Measurements from ENCODE around the gene NCF4. TPM values are rescaled to one million over a fixed set of nuclear protein-coding genes. Genes with fewer than 3 reads are reported as not detected.
A peak's percentile ranks its signal among the peaks of the same experiment; 100 is the strongest.

The NCF4 gene
- total RNA-seq, 2 donors from 2014 or later: not detected

DNA sequence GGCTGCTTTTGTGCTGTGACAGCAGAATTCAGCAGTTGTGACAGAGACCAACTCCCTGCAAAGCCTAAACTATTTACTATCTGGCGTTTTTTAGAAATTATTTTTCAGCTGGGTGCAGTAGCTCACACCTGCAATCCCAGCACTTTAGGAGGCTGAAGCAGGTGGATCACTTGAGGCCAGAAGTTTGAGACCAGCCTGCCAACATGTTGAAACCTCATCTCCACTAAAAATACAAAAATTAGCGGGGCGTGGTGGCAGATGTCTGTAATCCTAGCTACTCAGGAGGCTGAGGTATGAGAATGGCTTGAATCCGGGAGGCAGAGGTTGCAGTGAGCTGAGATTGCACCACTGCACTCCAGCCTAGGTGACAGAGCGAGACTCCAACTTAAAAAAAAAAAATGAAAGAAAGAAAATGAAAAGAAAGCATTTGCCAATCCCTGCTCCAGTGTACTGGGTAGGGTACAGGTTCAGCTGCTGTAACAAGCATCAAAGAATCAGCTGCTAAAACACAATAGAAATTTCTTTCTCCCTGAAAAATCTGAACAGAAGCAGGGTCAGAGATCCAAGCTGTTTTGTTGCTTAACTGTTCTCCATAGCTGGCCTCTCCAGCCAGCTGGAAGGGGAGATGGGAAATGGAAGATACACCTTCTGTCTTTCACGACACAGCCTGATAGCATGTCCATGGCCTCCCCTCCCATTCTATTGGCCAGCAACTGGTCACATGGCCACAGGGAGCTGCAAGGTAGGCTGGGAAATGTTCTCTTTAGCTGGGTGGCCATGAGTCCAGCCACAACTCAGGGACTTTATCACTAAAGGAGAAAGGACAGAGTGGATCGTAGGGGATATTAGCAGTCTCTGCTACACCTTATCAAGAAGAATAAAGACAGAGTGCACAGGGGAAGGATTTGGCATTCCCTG lies 8.5 kb upstream of the NCF4 start:
- Histone ChIP-seq H3K27ac (ENCODE audit: low read depth, low read length) (no peak overlapping the region), H3K4me1 (ENCODE audit: control insufficient read depth, insufficient read depth, low read length) (no peaks in the 10 kb centered on the region), H3K9ac (ENCODE audit: extremely low read depth, low read length, poor library complexity, severe bottlenecking) (no peak overlapping the region), H3K27me3 (ENCODE audit: control insufficient read depth, insufficient read depth, low read length, poor library complexity, severe bottlenecking) (peaks cover 9% of the 10 kb centered on the region), H3K4me3 (ENCODE audit: low read length) (no peak overlapping the region), H3K9me3 (ENCODE audit: control insufficient read depth, low read length) (no peaks in the 10 kb centered on the region), H3K36me3 (ENCODE audit: control insufficient read depth, insufficient read depth, low read length) (no peaks in the 10 kb centered on the region)
- H3K4me3 Mint-ChIP-seq: no peak overlapping the region
- no peaks in the 10 kb centered on the region for H3K36me3 Mint-ChIP-seq (ENCODE audit: low read depth)
- WGBS, 2 experiments (ENCODE audit: insufficient coverage in 1 of 2, insufficient read length in 1 of 2): 93 to 95% methylated on average over 3 to 7 of the region's 7 CpGs
- H3K27ac Mint-ChIP-seq: no peak overlapping the region
- TF ChIP-seq, protein P1, sequence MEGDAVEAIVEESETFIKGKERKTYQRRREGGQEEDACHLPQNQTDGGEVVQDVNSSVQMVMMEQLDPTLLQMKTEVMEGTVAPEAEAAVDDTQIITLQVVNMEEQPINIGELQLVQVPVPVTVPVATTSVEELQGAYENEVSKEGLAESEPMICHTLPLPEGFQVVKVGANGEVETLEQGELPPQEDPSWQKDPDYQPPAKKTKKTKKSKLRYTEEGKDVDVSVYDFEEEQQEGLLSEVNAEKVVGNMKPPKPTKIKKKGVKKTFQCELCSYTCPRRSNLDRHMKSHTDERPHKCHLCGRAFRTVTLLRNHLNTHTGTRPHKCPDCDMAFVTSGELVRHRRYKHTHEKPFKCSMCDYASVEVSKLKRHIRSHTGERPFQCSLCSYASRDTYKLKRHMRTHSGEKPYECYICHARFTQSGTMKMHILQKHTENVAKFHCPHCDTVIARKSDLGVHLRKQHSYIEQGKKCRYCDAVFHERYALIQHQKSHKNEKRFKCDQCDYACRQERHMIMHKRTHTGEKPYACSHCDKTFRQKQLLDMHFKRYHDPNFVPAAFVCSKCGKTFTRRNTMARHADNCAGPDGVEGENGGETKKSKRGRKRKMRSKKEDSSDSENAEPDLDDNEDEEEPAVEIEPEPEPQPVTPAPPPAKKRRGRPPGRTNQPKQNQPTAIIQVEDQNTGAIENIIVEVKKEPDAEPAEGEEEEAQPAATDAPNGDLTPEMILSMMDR (conservative IDR thresholded peaks at IDR 0.05): no peak
- peaks cover 6% of the 10 kb centered on the region for H3K9me3 Mint-ChIP-seq
- peaks cover 7% of the 10 kb centered on the region for H3K4me1 Mint-ChIP-seq
- peaks cover 32% of the 10 kb centered on the region for H3K27me3 Mint-ChIP-seq (ENCODE audit: insufficient read depth)
- no peak for DNase-seq

DNA sequence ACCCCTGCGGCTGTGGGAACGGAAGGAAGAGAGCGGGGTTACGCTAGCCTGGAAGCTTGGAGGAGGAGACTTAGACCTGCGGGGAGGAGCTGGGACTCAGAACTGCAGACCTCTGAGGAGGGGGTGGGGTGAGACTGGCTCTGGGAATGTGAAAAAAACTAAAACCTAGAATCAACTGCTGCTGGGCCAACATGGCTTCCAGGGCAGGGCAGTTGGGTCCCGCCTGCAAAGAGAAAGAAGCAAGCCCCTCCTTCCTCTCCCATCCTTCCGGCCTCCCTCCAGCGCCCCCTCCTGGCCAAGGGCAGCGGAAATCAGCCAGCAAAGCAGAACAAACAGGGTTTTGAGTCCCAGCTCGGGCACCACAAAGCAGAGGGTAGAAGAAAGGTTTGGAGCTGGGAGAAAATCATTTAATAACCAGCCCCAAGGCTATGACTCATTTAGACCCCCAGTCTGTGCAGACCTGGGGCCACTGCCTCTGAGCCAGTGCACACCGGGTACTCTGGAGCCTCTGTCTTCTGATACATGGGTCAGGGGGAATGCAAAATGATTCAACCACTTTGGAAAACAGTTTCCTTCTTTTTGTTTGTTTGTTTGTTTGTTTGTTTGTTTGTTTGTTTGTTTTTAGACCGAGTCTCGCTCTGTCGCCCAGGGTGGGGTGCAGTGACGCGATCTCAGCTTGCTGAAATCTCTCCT lies 7.3 kb upstream of the NCF4 start:
- Mint-ChIP-seq H3K4me3 (no peak overlapping the region), H3K27me3 (ENCODE audit: insufficient read depth) (peaks cover 44% of the 10 kb centered on the region), H3K4me1 (peaks cover 7% of the 10 kb centered on the region), H3K27ac (no peak overlapping the region), H3K9me3 (peaks cover 6% of the 10 kb centered on the region), H3K36me3 (ENCODE audit: low read depth) (no peaks in the 10 kb centered on the region)
- Histone ChIP-seq H3K4me1 (ENCODE audit: control insufficient read depth, insufficient read depth, low read length) (no peaks in the 10 kb centered on the region), H3K9ac (ENCODE audit: extremely low read depth, low read length, poor library complexity, severe bottlenecking) (no peak overlapping the region), H3K27me3 (ENCODE audit: control insufficient read depth, insufficient read depth, low read length, poor library complexity, severe bottlenecking) (peaks cover 21% of the 10 kb centered on the region), H3K27ac (ENCODE audit: low read depth, low read length) (no peak overlapping the region), H3K4me3 (ENCODE audit: low read length) (no peak overlapping the region), H3K36me3 (ENCODE audit: control insufficient read depth, insufficient read depth, low read length) (no peaks in the 10 kb centered on the region), H3K9me3 (ENCODE audit: control insufficient read depth, low read length) (no peaks in the 10 kb centered on the region)
- 80 to 86% methylated on average over 6 to 16 of the region's 16 CpGs for WGBS, 2 experiments (ENCODE audit: insufficient coverage in 1 of 2, insufficient read length in 1 of 2)
- DNase-seq: peak; percentile 97
- TF ChIP-seq, protein P1 (conservative IDR thresholded peaks at IDR 0.05): peak; percentile 84

DNA sequence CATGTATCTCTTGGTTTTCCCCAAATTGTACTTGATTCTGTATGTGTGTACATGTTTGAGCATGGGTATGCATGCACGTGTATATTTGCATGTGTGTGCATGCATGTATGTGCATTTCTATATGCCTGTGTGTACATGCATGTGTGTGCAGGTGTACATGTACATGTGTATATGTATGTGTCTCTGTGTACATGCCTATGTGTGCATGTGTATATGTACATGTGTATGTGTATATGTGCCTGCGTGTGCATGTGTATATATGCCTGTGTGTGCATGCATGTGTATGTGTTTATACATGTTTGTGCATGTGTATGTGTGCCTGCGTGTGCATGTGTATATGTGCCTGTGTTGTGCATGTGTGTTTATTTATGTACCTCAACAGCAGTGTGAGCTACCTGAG lies 5.3 kb upstream of the NCF4 start:
- Histone ChIP-seq H3K9ac (ENCODE audit: extremely low read depth, low read length, poor library complexity, severe bottlenecking) (no peak overlapping the region), H3K4me3 (ENCODE audit: low read length) (no peak overlapping the region), H3K27ac (ENCODE audit: low read depth, low read length) (no peak overlapping the region), H3K27me3 (ENCODE audit: control insufficient read depth, insufficient read depth, low read length, poor library complexity, severe bottlenecking) (peaks cover 28% of the 10 kb centered on the region), H3K4me1 (ENCODE audit: control insufficient read depth, insufficient read depth, low read length) (no peaks in the 10 kb centered on the region), H3K36me3 (ENCODE audit: control insufficient read depth, insufficient read depth, low read length) (no peaks in the 10 kb centered on the region), H3K9me3 (ENCODE audit: control insufficient read depth, low read length) (no peaks in the 10 kb centered on the region)
- peaks cover 44% of the 10 kb centered on the region for H3K27me3 Mint-ChIP-seq (ENCODE audit: insufficient read depth)
- TF ChIP-seq, protein P1 (conservative IDR thresholded peaks at IDR 0.05): no peak
- no peaks in the 10 kb centered on the region for H3K36me3 Mint-ChIP-seq (ENCODE audit: low read depth)
- peaks cover 7% of the 10 kb centered on the region for H3K4me1 Mint-ChIP-seq
- DNase-seq: no peak
- peak overlapping the region; percentile 6 for H3K4me3 Mint-ChIP-seq
- 90 to 96% methylated on average over 3 of the region's 3 CpGs for WGBS, 2 experiments (ENCODE audit: insufficient coverage in 1 of 2, insufficient read length in 1 of 2)
- H3K9me3 Mint-ChIP-seq: peaks cover 6% of the 10 kb centered on the region
- no peak overlapping the region for H3K27ac Mint-ChIP-seq

Data from endodermal cell (in vitro differentiated cells).